Measurements from ENCODE around the gene C17orf75.

The C17orf75 gene

DNA sequence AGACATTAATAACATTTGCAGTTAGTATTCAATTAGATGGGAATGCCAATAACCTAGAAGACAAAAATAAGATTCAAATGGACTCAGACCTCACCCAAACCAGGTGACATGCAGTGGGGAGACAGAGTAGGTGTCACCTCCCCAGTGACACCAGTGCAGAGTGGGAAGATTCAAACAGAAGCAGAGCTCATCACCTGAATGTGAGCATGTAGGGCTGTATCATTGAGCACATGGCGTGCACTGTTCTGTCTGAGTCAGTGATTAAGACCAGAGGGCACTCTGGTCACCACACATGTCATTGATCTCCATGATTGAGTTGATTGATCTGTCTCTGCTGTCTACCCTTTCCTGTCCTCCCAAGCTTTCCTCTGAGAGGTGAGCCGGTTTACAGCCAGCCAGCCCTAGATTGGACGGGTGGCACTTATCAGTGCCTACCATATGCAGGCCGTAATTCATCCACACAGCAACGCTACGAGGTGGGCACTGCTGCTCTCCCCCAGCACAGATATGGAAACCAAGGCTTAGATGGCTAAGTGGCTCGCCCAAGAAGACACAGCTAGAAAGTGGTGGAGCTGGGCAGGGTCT is 42.3 kb downstream of the C17orf75 start:
- H3K4me3 ChIP-seq (ENCODE audit: low read depth, low read length), result no peak overlapping the region
- DNase-seq (ENCODE audit: low read depth), result no peak
- no peak for TF ChIP-seq POLR2A (IDR thresholded peaks at IDR 0.05; ENCODE audit: extremely low read depth, insufficient read length)
- TF ChIP-seq, protein P1, sequence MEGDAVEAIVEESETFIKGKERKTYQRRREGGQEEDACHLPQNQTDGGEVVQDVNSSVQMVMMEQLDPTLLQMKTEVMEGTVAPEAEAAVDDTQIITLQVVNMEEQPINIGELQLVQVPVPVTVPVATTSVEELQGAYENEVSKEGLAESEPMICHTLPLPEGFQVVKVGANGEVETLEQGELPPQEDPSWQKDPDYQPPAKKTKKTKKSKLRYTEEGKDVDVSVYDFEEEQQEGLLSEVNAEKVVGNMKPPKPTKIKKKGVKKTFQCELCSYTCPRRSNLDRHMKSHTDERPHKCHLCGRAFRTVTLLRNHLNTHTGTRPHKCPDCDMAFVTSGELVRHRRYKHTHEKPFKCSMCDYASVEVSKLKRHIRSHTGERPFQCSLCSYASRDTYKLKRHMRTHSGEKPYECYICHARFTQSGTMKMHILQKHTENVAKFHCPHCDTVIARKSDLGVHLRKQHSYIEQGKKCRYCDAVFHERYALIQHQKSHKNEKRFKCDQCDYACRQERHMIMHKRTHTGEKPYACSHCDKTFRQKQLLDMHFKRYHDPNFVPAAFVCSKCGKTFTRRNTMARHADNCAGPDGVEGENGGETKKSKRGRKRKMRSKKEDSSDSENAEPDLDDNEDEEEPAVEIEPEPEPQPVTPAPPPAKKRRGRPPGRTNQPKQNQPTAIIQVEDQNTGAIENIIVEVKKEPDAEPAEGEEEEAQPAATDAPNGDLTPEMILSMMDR (IDR thresholded peaks at IDR 0.05; ENCODE audit: low read depth, low read length), result no peak
- TF ChIP-seq MYC (IDR thresholded peaks at IDR 0.05; ENCODE audit: low read depth, low read length), result no peak
- TF ChIP-seq, protein P2, sequence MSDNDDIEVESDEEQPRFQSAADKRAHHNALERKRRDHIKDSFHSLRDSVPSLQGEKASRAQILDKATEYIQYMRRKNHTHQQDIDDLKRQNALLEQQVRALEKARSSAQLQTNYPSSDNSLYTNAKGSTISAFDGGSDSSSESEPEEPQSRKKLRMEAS (IDR thresholded peaks at IDR 0.05; ENCODE audit: low read depth, low read length), result no peak

DNA sequence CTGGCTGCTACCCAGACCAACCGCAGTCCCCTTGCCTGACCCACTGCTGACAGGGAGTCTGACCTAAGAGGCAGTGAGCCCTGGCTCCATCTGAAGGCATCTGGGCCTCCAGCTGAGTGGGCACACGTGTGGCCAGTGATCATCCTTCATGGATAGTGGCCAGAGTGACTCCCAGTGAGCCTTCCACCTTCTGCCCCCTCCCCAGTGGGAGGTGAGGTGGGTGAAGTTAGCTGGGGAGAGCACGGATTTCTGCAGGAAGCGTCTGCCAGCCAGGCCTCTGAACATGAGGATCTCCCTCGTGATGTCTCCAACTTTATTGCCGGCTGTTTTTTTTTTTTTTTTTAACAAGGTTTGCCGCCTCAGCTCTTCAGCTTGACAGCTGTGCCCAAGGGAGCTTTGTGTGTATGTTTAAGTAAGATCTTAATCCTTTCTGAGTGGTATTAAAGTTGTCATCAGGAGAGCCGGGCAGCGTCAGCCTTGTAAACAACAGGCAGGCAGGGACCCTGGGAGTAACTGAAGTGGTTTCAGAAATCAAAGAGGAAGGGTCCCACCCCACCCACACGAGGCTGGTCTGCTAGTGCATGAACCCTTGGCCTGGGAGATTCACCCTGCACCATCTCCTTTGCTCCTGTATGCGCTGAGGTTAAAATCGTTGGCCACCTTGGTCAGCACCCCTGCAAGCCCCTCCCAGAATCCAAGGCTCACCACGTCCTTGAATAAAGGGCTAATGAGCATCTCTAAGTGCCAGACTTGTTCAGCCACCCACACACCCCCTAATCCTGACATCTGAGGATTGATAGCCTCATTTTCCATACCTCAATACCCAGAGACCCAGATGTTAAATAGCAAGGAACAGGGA is 43.0 kb downstream of the C17orf75 start:
- no peak for DNase-seq (ENCODE audit: low read depth)
- H3K4me3 ChIP-seq (ENCODE audit: low read depth, low read length), result no peak overlapping the region
- TF ChIP-seq MYC (IDR thresholded peaks at IDR 0.05; ENCODE audit: low read depth, low read length) (no peak), POLR2A (IDR thresholded peaks at IDR 0.05; ENCODE audit: extremely low read depth, insufficient read length) (no peak)
- TF ChIP-seq, protein P2 (IDR thresholded peaks at IDR 0.05; ENCODE audit: low read depth, low read length), result no peak
- TF ChIP-seq, protein P1 (IDR thresholded peaks at IDR 0.05; ENCODE audit: low read depth, low read length), result no peak

DNA sequence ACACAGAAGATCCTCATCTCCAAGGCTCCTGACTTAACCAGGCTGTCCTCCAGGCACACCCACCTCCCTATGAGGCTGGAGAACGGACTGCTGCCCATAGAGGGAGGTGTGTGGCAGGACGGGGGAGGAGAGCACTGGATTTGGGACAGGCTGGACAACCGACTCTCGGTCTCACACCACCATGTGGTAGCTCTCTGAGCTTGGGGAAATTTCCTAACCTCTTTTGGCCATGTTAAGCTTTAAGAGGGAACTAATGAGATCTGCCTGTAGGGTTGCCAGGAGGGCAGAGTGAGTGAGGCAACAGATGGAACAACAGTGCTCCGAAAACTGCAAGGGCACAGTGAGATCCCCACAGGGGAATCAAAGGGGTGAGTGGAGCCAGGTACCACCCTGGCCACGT is 43.7 kb downstream of the C17orf75 start:
- TF ChIP-seq MYC (IDR thresholded peaks at IDR 0.05; ENCODE audit: low read depth, low read length), result no peak
- TF ChIP-seq, protein P1 (IDR thresholded peaks at IDR 0.05; ENCODE audit: low read depth, low read length), result no peak
- TF ChIP-seq POLR2A (IDR thresholded peaks at IDR 0.05; ENCODE audit: extremely low read depth, insufficient read length), result no peak
- TF ChIP-seq, protein P2 (IDR thresholded peaks at IDR 0.05; ENCODE audit: low read depth, low read length), result no peak
- H3K4me3 ChIP-seq (ENCODE audit: low read depth, low read length), result no peak overlapping the region
- no peak for DNase-seq (ENCODE audit: low read depth)

DNA sequence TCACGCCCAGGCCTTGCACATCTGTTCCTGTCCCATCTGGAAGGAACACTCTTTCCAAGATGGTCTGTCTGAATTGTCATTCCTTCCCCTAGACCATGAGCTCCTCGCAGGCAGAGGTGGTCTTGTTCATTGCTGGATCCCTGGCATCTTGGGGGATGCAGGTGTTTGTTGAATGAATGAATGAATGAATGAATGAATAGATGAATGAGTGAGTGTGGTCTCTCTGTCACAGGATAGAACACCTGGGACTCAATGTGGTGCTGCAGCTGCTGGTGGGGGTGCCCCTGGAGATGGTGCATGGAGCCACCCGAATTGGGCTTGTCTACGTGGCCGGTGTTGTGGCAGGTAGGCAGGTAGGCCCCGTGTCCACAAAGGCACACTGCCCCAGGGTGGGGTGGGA is 44.1 kb downstream of the C17orf75 start:
- no peak for DNase-seq (ENCODE audit: low read depth)
- H3K4me3 ChIP-seq (ENCODE audit: low read depth, low read length), result no peak overlapping the region
- TF ChIP-seq, protein P1 (IDR thresholded peaks at IDR 0.05; ENCODE audit: low read depth, low read length), result no peak
- TF ChIP-seq MYC (IDR thresholded peaks at IDR 0.05; ENCODE audit: low read depth, low read length), result no peak
- TF ChIP-seq, protein P2 (IDR thresholded peaks at IDR 0.05; ENCODE audit: low read depth, low read length), result no peak
- TF ChIP-seq POLR2A (IDR thresholded peaks at IDR 0.05; ENCODE audit: extremely low read depth, insufficient read length), result no peak

DNA sequence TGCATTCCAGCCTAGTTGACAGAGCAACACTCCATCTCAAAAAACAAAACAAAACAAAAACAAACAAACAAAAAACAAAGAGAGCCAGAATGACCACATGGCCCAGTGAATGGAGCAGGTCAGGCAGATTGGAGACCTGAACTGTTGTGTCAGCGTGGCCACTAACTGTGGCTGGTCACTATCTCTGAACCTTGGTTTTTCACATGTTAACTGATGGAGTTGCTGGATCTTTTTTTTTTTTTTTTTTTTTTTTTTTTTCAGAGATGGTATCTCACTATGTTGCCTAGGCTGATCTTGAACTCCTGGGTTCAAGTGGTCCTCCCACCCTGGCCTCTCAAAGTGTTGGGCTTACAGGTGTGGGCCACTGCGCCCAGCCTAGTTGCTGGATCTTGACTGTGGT is 44.5 kb downstream of the C17orf75 start:
- no peak overlapping the region for H3K4me3 ChIP-seq (ENCODE audit: low read depth, low read length)
- TF ChIP-seq, protein P1 (IDR thresholded peaks at IDR 0.05; ENCODE audit: low read depth, low read length), result no peak
- TF ChIP-seq, protein P2 (IDR thresholded peaks at IDR 0.05; ENCODE audit: low read depth, low read length), result no peak
- no peak for TF ChIP-seq POLR2A (IDR thresholded peaks at IDR 0.05; ENCODE audit: extremely low read depth, insufficient read length)
- TF ChIP-seq MYC (IDR thresholded peaks at IDR 0.05; ENCODE audit: low read depth, low read length), result no peak
- no peak for DNase-seq (ENCODE audit: low read depth)
